CD4-positive, alpha-beta T cell treated with Interleukin-10 for 1 hour (primary cell): ENCODE data around the gene ARHGEF7.
"Not testable (repeated sequence)": the region's sequence is repeated elsewhere in the genome, so short reads cannot be mapped to it uniquely, and the experiment has no call there.

Source experiments
- DNase-seq: peaks from one replicate; pipeline ENCODE4 v3.0.0-alpha.2; 2020

ARHGEF7 gene

GRCh38 chr13:111115061-111115964 is at the start of gene ARHGEF7:
TSS of gene ARHGEF7 (plus strand) at chr13:111115310. CDS start at chr13:111115527, 217 bp downstream.
- DNase-seq, result no peak

- DNase-seq, result no peak
These were observed 49.4 kb upstream of the ARHGEF7 start for GRCh38 chr13:111065698-111066097.

GRCh38 chr13:111066544-111066943 is 48.6 kb upstream of the ARHGEF7 start:
- DNase-seq, result no peak

- no peak for DNase-seq
These were observed 47.1 kb upstream of the ARHGEF7 start for GRCh38 chr13:111068009-111068350.

- DNase-seq, result not testable (repeated sequence)
These were observed 44.0 kb upstream of the ARHGEF7 start for GRCh38 chr13:111071120-111071519.

GRCh38 chr13:111071526-111071925 is 43.6 kb upstream of the ARHGEF7 start:
- DNase-seq, result not testable (repeated sequence)

GRCh38 chr13:111074826-111075225 is 40.3 kb upstream of the ARHGEF7 start:
- DNase-seq, result no peak

- DNase-seq, result no peak
These were observed 38.7 kb upstream of the ARHGEF7 start for GRCh38 chr13:111076155-111077013.

GRCh38 chr13:111079375-111079774 is 35.7 kb upstream of the ARHGEF7 start:
- no peak for DNase-seq

GRCh38 chr13:111080642-111081041 is 34.5 kb upstream of the ARHGEF7 start:
- no peak for DNase-seq

GRCh38 chr13:111082240-111082639 is 32.9 kb upstream of the ARHGEF7 start:
- DNase-seq, result no peak

- DNase-seq, result not testable (repeated sequence)
These were observed 32.3 kb upstream of the ARHGEF7 start for GRCh38 chr13:111082769-111083168.

GRCh38 chr13:111083693-111084092 is 31.4 kb upstream of the ARHGEF7 start:
- DNase-seq, result not testable (repeated sequence)

GRCh38 chr13:111090169-111090568 is 24.9 kb upstream of the ARHGEF7 start:
- DNase-seq, result no peak

GRCh38 chr13:111092685-111093084 is 22.4 kb upstream of the ARHGEF7 start:
- no peak for DNase-seq

- DNase-seq, result no peak
These were observed 22.0 kb upstream of the ARHGEF7 start for GRCh38 chr13:111093136-111093535.

- DNase-seq, result no peak
These were observed 21.5 kb upstream of the ARHGEF7 start for GRCh38 chr13:111093634-111094033.

- no peak for DNase-seq
These were observed 19.9 kb upstream of the ARHGEF7 start for GRCh38 chr13:111095031-111095840.

- no peak for DNase-seq
These were observed 19.1 kb upstream of the ARHGEF7 start for GRCh38 chr13:111095911-111096501.

- no peak for DNase-seq
These were observed 15.8 kb upstream of the ARHGEF7 start for GRCh38 chr13:111099290-111099689.

GRCh38 chr13:111110054-111110453 is 5.1 kb upstream of the ARHGEF7 start:
- no peak for DNase-seq

- DNase-seq, result no peak
These were observed 3.7 kb upstream of the ARHGEF7 start for GRCh38 chr13:111111376-111111937.
